ENCODE data around the gene EXOC6B.

EXOC6B gene

DNA sequence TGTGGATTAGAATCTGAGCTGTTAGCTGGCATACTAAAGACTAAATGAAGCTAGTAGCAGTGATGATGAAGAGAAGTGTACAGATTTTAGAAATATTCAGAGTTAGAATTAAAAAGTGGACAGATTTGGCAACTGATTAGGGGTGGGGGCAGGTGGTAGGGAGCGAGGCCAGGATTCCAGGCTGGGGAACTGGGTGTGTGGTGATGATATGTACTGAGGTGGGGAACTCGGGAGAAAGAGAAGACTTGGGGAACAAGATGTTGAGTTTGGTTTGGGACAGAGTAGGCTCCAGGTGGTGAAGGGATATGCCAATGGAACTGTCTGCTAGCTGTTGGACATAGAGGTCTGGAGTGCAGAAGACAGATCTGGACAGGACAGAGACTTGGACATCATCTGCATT, 669.0 kb downstream of the EXOC6B start:
- H3K27ac ChIP-seq (ENCODE audit: low read length) = no peak overlapping the region
- no peaks in the 10 kb centered on the region for H3K9me3 ChIP-seq (ENCODE audit: insufficient read depth, low read length)
- TF ChIP-seq EZH2phosphoT487 (IDR thresholded peaks at IDR 0.05; ENCODE audit: low read depth) = no peak
- TF ChIP-seq, protein P1, sequence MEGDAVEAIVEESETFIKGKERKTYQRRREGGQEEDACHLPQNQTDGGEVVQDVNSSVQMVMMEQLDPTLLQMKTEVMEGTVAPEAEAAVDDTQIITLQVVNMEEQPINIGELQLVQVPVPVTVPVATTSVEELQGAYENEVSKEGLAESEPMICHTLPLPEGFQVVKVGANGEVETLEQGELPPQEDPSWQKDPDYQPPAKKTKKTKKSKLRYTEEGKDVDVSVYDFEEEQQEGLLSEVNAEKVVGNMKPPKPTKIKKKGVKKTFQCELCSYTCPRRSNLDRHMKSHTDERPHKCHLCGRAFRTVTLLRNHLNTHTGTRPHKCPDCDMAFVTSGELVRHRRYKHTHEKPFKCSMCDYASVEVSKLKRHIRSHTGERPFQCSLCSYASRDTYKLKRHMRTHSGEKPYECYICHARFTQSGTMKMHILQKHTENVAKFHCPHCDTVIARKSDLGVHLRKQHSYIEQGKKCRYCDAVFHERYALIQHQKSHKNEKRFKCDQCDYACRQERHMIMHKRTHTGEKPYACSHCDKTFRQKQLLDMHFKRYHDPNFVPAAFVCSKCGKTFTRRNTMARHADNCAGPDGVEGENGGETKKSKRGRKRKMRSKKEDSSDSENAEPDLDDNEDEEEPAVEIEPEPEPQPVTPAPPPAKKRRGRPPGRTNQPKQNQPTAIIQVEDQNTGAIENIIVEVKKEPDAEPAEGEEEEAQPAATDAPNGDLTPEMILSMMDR (IDR thresholded peaks at IDR 0.05; ENCODE audit: low read depth, low read length) = no peak
- no peak overlapping the region for H3K4me2 ChIP-seq (ENCODE audit: low read length)
- no peaks in the 10 kb centered on the region for H4K20me1 ChIP-seq (ENCODE audit: insufficient read depth, low read length)
- no peaks in the 10 kb centered on the region for H3K27me3 ChIP-seq (ENCODE audit: low read depth, low read length)
- H3K4me3 ChIP-seq (ENCODE audit: low read length) = no peak overlapping the region
- H3K9ac ChIP-seq (ENCODE audit: low read length) = no peak overlapping the region
- H3K4me1 ChIP-seq (ENCODE audit: low read length) = no peaks in the 10 kb centered on the region
- no peaks in the 10 kb centered on the region for H3K36me3 ChIP-seq (replicated peaks; ENCODE audit: low read depth, low read length)
- no peak overlapping the region for H2AFZ ChIP-seq (ENCODE audit: low read depth, low read length)
- H3K79me2 ChIP-seq (ENCODE audit: low read length) = no peaks in the 10 kb centered on the region

DNA sequence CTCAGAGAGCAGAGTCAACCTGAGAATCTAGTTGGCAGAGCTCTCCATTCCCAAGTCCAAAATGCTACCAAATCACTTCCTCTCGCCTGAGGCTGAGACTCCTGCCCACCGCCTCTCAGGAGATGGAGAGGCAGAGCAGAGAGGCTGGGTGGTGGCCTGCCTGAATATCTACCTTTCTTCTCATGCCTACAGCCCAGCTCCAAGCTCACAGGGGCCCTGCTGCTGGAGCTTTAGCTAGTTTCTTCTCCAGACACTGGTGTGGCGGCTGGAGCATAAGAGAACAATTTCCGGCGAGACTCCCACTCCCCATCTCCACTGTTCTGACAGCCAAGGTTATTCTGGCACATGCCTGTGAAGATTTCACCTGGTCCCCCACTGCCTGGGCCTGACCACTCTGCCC, 670.1 kb downstream of the EXOC6B start:
- Histone ChIP-seq H3K9ac (ENCODE audit: low read length) (no peak overlapping the region), H3K27me3 (ENCODE audit: low read depth, low read length) (no peaks in the 10 kb centered on the region), H2AFZ (ENCODE audit: low read depth, low read length) (no peak overlapping the region), H3K27ac (ENCODE audit: low read length) (no peak overlapping the region), H3K4me3 (ENCODE audit: low read length) (no peak overlapping the region), H3K36me3 (replicated peaks; ENCODE audit: low read depth, low read length) (no peaks in the 10 kb centered on the region), H4K20me1 (ENCODE audit: insufficient read depth, low read length) (no peaks in the 10 kb centered on the region), H3K4me2 (ENCODE audit: low read length) (no peak overlapping the region), H3K4me1 (ENCODE audit: low read length) (no peaks in the 10 kb centered on the region), H3K9me3 (ENCODE audit: insufficient read depth, low read length) (no peaks in the 10 kb centered on the region), H3K79me2 (ENCODE audit: low read length) (no peaks in the 10 kb centered on the region)
- TF ChIP-seq EZH2phosphoT487 (IDR thresholded peaks at IDR 0.05; ENCODE audit: low read depth) = no peak
- TF ChIP-seq, protein P1 (IDR thresholded peaks at IDR 0.05; ENCODE audit: low read depth, low read length) = no peak

DNA sequence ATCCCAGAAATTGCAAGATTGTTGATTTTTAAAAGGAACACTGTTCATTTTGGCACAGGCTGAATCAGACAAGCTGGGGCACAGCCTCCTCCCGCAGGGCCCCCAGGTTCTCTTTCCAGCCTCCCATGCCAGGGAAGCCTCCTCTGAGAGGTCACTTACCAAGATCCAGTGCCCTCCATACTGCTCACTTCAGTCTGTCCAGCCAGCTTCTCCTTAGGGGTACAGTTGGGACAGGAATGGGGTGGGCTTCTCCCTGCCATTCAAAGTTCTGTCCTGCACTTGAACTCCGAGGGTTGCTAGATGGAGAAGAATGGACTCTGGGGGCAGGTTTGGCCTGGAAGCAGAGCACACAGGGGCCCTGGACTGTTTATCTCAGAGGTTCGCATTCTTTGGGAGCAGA, 670.7 kb downstream of the EXOC6B start:
- Histone ChIP-seq H2AFZ (ENCODE audit: low read depth, low read length) (no peak overlapping the region), H3K79me2 (ENCODE audit: low read length) (no peaks in the 10 kb centered on the region), H4K20me1 (ENCODE audit: insufficient read depth, low read length) (no peaks in the 10 kb centered on the region), H3K9me3 (ENCODE audit: insufficient read depth, low read length) (no peaks in the 10 kb centered on the region), H3K27me3 (ENCODE audit: low read depth, low read length) (no peaks in the 10 kb centered on the region), H3K4me2 (ENCODE audit: low read length) (no peak overlapping the region), H3K9ac (ENCODE audit: low read length) (no peak overlapping the region), H3K36me3 (replicated peaks; ENCODE audit: low read depth, low read length) (no peaks in the 10 kb centered on the region), H3K4me1 (ENCODE audit: low read length) (no peaks in the 10 kb centered on the region), H3K4me3 (ENCODE audit: low read length) (no peak overlapping the region), H3K27ac (ENCODE audit: low read length) (no peak overlapping the region)
- TF ChIP-seq, protein P1 (IDR thresholded peaks at IDR 0.05; ENCODE audit: low read depth, low read length) = no peak
- no peak for TF ChIP-seq EZH2phosphoT487 (IDR thresholded peaks at IDR 0.05; ENCODE audit: low read depth)

DNA sequence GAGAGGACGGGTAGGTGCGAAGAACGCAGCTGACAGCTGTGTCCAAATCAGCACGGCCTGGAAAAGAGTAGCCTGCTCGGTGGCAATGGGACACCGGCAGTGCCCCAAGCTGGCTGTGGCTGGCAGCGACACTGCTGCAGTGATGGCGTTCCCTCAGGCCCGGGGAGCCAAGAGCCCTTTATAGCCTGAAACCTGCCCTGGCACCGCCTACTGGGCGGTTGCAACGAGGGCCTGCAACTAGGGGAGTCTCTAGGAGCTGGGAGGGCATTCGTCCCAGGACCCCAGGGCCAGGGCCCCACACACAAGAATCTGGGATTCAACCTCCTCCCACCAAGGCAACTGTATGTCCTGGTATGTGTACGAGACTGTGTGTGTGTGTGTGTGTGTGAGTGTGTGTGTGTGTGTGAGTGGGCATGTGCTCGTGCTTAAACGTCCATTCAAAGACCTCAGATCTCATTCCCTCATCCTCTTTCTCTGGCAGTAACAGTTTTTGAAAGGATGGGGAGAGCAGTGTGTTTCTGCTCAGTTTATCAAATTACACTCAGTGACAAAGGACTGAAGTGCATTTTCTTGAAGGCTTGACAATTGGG, 671.4 kb downstream of the EXOC6B start:
- Histone ChIP-seq H3K4me1 (ENCODE audit: low read length) (no peaks in the 10 kb centered on the region), H4K20me1 (ENCODE audit: insufficient read depth, low read length) (no peaks in the 10 kb centered on the region), H3K9me3 (ENCODE audit: insufficient read depth, low read length) (no peaks in the 10 kb centered on the region), H3K36me3 (replicated peaks; ENCODE audit: low read depth, low read length) (no peaks in the 10 kb centered on the region), H3K27ac (ENCODE audit: low read length) (no peak overlapping the region), H3K4me3 (ENCODE audit: low read length) (no peak overlapping the region), H2AFZ (ENCODE audit: low read depth, low read length) (no peak overlapping the region), H3K79me2 (ENCODE audit: low read length) (no peaks in the 10 kb centered on the region), H3K9ac (ENCODE audit: low read length) (no peak overlapping the region), H3K4me2 (ENCODE audit: low read length) (no peak overlapping the region), H3K27me3 (ENCODE audit: low read depth, low read length) (no peaks in the 10 kb centered on the region)
- TF ChIP-seq EZH2phosphoT487 (IDR thresholded peaks at IDR 0.05; ENCODE audit: low read depth) = no peak
- TF ChIP-seq, protein P1 (IDR thresholded peaks at IDR 0.05; ENCODE audit: low read depth, low read length) = no peak
